Osteocyte (in vitro differentiated cells): ENCODE data around the gene ATG10. TPM values are rescaled to one million over a fixed set of nuclear protein-coding genes. Genes with fewer than 3 reads are reported as not detected.

Source experiments
- DNase-seq: peaks from one replicate; pipeline ENCODE4 v3.0.0; 2021; ENCODE audit warnings: mixed read lengths; ENCODE audit not compliant: unreplicated experiment; ENCODE audit errors: extremely low spot score
- H3K27ac Mint-ChIP-seq: one replicate; pipeline ENCODE4 v1.8.0; 2021; ENCODE audit warnings: mild to moderate bottlenecking, mixed read lengths; ENCODE audit not compliant: unreplicated experiment
- H3K27me3 Mint-ChIP-seq: one replicate; pipeline ENCODE4 v1.8.0; 2021; ENCODE audit warnings: mixed read lengths; ENCODE audit not compliant: unreplicated experiment
- H3K36me3 Mint-ChIP-seq: one replicate; pipeline ENCODE4 v1.8.0; 2021; ENCODE audit warnings: mixed read lengths; ENCODE audit not compliant: unreplicated experiment
- H3K4me1 Mint-ChIP-seq: one replicate; pipeline ENCODE4 v1.8.0; 2021; ENCODE audit warnings: mixed read lengths; ENCODE audit not compliant: unreplicated experiment
- H3K4me3 Mint-ChIP-seq: one replicate; pipeline ENCODE4 v1.8.0; 2021; ENCODE audit warnings: mild to moderate bottlenecking, moderate library complexity, mixed read lengths; ENCODE audit not compliant: unreplicated experiment
- H3K9me3 Mint-ChIP-seq: one replicate; pipeline ENCODE4 v1.8.0; 2021; ENCODE audit warnings: mixed read lengths; ENCODE audit not compliant: unreplicated experiment
- total RNA-seq: library from RNA; stranded (reverse); gene quantifications from 2 replicates; pipeline ENCODE4 v1.2.1, GENCODE V29; 2021
- TF ChIP-seq, protein P1 (sequence below): fragments of 200-600 bp; sonication (generic); IDR thresholded peaks from 2 replicates; pipeline ENCODE4 v1.5.0; 2021; ENCODE audit warnings: antibody characterized with exemption, mild to moderate bottlenecking, moderate library complexity

ATG10 gene
- total RNA-seq, 1 donor from 2014 or later = 8.3 TPM

GRCh38 chr5:82073179-82073578 is 101.4 kb downstream of the ATG10 start:
- H3K27me3 Mint-ChIP-seq = no peaks in the 10 kb centered on the region
- no peak overlapping the region for H3K27ac Mint-ChIP-seq
- H3K4me3 Mint-ChIP-seq = no peak overlapping the region
- H3K4me1 Mint-ChIP-seq = peaks cover 9% of the 10 kb centered on the region
- H3K9me3 Mint-ChIP-seq = no peaks in the 10 kb centered on the region
- TF ChIP-seq, protein P1, sequence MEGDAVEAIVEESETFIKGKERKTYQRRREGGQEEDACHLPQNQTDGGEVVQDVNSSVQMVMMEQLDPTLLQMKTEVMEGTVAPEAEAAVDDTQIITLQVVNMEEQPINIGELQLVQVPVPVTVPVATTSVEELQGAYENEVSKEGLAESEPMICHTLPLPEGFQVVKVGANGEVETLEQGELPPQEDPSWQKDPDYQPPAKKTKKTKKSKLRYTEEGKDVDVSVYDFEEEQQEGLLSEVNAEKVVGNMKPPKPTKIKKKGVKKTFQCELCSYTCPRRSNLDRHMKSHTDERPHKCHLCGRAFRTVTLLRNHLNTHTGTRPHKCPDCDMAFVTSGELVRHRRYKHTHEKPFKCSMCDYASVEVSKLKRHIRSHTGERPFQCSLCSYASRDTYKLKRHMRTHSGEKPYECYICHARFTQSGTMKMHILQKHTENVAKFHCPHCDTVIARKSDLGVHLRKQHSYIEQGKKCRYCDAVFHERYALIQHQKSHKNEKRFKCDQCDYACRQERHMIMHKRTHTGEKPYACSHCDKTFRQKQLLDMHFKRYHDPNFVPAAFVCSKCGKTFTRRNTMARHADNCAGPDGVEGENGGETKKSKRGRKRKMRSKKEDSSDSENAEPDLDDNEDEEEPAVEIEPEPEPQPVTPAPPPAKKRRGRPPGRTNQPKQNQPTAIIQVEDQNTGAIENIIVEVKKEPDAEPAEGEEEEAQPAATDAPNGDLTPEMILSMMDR = no peak
- no peak for DNase-seq
- H3K36me3 Mint-ChIP-seq = no peaks in the 10 kb centered on the region

DNA sequence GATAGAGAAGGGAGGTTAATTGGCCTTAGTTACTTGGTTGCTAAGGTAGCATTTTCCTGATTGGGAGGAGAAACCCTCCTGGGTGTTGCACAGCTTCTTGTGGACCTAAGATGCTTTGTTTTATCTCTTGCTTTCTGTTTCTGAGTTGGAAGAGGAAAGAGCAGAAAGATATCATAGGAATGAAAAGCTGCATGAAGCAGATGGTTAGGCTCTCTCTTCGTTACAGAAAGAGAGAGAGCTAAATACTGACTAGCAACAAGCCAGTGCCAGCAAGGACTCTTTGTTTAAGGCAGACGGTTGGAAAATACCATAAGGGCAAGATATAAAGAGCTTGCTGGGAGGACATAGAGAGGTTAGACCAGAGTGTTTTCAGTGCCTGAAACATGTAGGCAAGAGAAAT is 103.1 kb downstream of the ATG10 start:
- H3K4me1 Mint-ChIP-seq = peaks cover 4% of the 10 kb centered on the region
- no peak overlapping the region for H3K4me3 Mint-ChIP-seq
- H3K27ac Mint-ChIP-seq = no peak overlapping the region
- no peak for DNase-seq
- no peaks in the 10 kb centered on the region for H3K9me3 Mint-ChIP-seq
- TF ChIP-seq, protein P1 = no peak
- H3K27me3 Mint-ChIP-seq = no peaks in the 10 kb centered on the region
- peaks cover 2% of the 10 kb centered on the region for H3K36me3 Mint-ChIP-seq

DNA sequence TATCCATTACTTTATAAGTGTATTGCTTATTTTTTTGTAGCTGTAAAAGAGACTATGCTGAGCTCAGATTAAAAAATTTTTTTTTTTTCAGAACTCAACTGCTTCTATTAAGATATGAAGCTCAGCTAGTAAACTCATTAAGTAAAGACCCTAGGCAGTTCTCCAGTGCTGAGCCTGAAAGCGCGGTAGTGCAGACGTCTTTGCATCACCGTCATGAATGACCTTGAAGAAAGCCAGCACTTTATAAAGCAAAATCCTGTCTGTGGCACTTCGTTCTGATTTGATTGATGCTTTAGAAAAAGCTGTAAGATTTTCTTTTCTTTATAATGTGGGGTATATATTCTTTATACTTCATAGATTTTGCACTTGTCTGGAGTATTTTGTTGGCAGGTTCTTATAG is 105.7 kb downstream of the ATG10 start:
- Mint-ChIP-seq H3K27ac (no peak overlapping the region), H3K9me3 (peaks cover 9% of the 10 kb centered on the region), H3K36me3 (peaks cover 9% of the 10 kb centered on the region), H3K4me3 (no peak overlapping the region), H3K4me1 (peaks cover 4% of the 10 kb centered on the region), H3K27me3 (no peaks in the 10 kb centered on the region)
- no peak for DNase-seq
- TF ChIP-seq, protein P1 = no peak

- H3K27me3 Mint-ChIP-seq = no peaks in the 10 kb centered on the region
- peaks cover 28% of the 10 kb centered on the region for H3K36me3 Mint-ChIP-seq
- H3K27ac Mint-ChIP-seq = no peak overlapping the region
- no peak for DNase-seq
- H3K9me3 Mint-ChIP-seq = peaks cover 45% of the 10 kb centered on the region
- no peaks in the 10 kb centered on the region for H3K4me1 Mint-ChIP-seq
- H3K4me3 Mint-ChIP-seq = no peak overlapping the region
- TF ChIP-seq, protein P1 = no peak
These were observed 119.8 kb downstream of the ATG10 start for GRCh38 chr5:82091617-82092016.

DNA sequence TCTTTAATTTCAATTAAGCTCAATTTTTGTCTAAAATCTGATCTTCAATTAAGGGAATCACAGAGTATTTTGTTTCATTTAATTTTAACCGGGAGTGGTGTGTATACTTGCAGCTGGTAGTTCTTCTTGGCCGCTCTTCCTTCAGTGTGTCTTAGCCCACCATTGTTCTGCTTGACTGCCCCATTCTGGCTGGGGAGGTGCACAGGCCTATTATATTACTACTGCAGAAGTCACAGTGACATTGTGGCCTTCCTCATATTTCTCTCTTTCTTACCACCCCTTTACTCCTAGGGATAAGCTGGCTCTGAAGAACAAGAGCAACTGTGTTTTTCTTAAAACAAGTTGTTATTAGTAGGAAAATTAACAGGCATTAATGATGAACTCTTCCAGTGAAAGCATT is 123.7 kb downstream of the ATG10 start:
- Mint-ChIP-seq H3K4me3 (no peak overlapping the region), H3K4me1 (peaks cover 4% of the 10 kb centered on the region), H3K9me3 (peaks cover 14% of the 10 kb centered on the region), H3K27ac (no peak overlapping the region), H3K27me3 (no peaks in the 10 kb centered on the region), H3K36me3 (peaks cover 12% of the 10 kb centered on the region)
- DNase-seq = no peak
- TF ChIP-seq, protein P1 = no peak
